GM23338 (cell line): ENCODE data around the gene DDTL. TPM values are rescaled to one million over a fixed set of nuclear protein-coding genes. Genes with fewer than 3 reads are reported as not detected.

ENCODE experiments used
- CREB1 ChIP-seq: fragments of 250-450 bp; sonication (Bioruptor Pico); IDR thresholded peaks from 2 replicates; pipeline ENCODE4 v1.5.0; 2020; ENCODE audit warnings: low read depth, mild to moderate bottlenecking, moderate library complexity
- EZH2phosphoT487 ChIP-seq: fragments of 200-600 bp; sonication (generic); IDR thresholded peaks from one replicate; pipeline ENCODE4 v1.8.1; 2018; ENCODE audit warnings: antibody characterized with exemption; ENCODE audit not compliant: unreplicated experiment
- JUNB ChIP-seq: IDR thresholded peaks from one replicate; pipeline ENCODE4 v1.6.1; 2016; ENCODE audit warnings: antibody characterized with exemption; ENCODE audit not compliant: unreplicated experiment
- NANOG ChIP-seq: IDR thresholded peaks from 2 replicates; pipeline ENCODE4 v1.6.1; 2016; ENCODE audit warnings: antibody characterized with exemption, borderline replicate concordance
- POLR2AphosphoS5 ChIP-seq: IDR thresholded peaks from 2 replicates; pipeline ENCODE4 v1.6.1; 2016; ENCODE audit warnings: antibody characterized with exemption, low read depth
- STAT1 ChIP-seq: IDR thresholded peaks from one replicate; pipeline ENCODE4 v1.6.1; 2016; ENCODE audit warnings: antibody characterized with exemption; ENCODE audit not compliant: unreplicated experiment
- ZNF331 ChIP-seq: fragments of 250-450 bp; sonication (Bioruptor Pico); IDR thresholded peaks from 2 replicates; pipeline ENCODE4 v1.5.0; 2020; ENCODE audit warnings: low read depth, mild to moderate bottlenecking, moderate library complexity
- polyA plus RNA-seq: library from polyadenylated mRNA; unstranded; fragments of >200 nt; fragmentation: Nextera tagmentation; extraction: Ambion mirVana; gene quantifications from 2 replicates; pipeline ENCODE4 v1.2.1, GENCODE V29; 2016
- total RNA-seq: library from RNA; depleted of rRNA; stranded (reverse); fragments of >200 nt; shearing (Covaris generic); gene quantifications from 2 replicates; pipeline ENCODE4 v1.2.3, GENCODE V29; 2014
- TF ChIP-seq, protein P1 (sequence below): fragments of 250-450 bp; sonication (Bioruptor Pico); IDR thresholded peaks from 2 replicates; pipeline ENCODE4 v1.5.0; 2020; ENCODE audit warnings: mild to moderate bottlenecking, moderate library complexity
- TF ChIP-seq, protein P2 (sequence below), 2 experiments: fragments of 200-600 bp in 1 of 2; sonication (generic) in 1 of 2; conservative IDR thresholded peaks; 2 replicates each; pipeline versions ENCODE4 v1.5.1 to v1.6.1; 2016 to 2017; ENCODE audit warnings: antibody characterized with exemption in 2 of 2, low read depth in 2 of 2, mild to moderate bottlenecking in 2 of 2, moderate library complexity in 1 of 2
- TF ChIP-seq, protein P3 (sequence below): IDR thresholded peaks from 2 replicates; pipeline ENCODE4 v1.6.1; 2016; ENCODE audit warnings: antibody characterized with exemption

Gene DDTL
- total and polyA plus RNA-seq, 2 experiments from 2014 or later, result 2.1 to 3.7 TPM

DNA sequence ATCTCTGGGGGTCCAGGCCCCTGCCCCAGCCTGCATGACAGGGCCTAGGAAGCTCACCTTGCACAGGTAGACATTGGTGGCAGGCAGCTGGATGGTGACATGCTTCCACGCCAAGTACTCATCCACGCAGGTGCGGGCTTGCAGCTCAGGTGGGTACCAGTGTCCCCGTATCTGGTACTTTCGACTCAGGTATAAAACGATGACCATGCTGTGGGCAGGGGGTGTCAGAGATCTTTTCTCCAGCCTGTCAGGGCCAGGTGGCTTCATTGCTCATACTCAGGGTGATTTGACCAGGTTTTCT is 40.2 kb downstream of the DDTL start (continued):
- TF ChIP-seq, protein P1, sequence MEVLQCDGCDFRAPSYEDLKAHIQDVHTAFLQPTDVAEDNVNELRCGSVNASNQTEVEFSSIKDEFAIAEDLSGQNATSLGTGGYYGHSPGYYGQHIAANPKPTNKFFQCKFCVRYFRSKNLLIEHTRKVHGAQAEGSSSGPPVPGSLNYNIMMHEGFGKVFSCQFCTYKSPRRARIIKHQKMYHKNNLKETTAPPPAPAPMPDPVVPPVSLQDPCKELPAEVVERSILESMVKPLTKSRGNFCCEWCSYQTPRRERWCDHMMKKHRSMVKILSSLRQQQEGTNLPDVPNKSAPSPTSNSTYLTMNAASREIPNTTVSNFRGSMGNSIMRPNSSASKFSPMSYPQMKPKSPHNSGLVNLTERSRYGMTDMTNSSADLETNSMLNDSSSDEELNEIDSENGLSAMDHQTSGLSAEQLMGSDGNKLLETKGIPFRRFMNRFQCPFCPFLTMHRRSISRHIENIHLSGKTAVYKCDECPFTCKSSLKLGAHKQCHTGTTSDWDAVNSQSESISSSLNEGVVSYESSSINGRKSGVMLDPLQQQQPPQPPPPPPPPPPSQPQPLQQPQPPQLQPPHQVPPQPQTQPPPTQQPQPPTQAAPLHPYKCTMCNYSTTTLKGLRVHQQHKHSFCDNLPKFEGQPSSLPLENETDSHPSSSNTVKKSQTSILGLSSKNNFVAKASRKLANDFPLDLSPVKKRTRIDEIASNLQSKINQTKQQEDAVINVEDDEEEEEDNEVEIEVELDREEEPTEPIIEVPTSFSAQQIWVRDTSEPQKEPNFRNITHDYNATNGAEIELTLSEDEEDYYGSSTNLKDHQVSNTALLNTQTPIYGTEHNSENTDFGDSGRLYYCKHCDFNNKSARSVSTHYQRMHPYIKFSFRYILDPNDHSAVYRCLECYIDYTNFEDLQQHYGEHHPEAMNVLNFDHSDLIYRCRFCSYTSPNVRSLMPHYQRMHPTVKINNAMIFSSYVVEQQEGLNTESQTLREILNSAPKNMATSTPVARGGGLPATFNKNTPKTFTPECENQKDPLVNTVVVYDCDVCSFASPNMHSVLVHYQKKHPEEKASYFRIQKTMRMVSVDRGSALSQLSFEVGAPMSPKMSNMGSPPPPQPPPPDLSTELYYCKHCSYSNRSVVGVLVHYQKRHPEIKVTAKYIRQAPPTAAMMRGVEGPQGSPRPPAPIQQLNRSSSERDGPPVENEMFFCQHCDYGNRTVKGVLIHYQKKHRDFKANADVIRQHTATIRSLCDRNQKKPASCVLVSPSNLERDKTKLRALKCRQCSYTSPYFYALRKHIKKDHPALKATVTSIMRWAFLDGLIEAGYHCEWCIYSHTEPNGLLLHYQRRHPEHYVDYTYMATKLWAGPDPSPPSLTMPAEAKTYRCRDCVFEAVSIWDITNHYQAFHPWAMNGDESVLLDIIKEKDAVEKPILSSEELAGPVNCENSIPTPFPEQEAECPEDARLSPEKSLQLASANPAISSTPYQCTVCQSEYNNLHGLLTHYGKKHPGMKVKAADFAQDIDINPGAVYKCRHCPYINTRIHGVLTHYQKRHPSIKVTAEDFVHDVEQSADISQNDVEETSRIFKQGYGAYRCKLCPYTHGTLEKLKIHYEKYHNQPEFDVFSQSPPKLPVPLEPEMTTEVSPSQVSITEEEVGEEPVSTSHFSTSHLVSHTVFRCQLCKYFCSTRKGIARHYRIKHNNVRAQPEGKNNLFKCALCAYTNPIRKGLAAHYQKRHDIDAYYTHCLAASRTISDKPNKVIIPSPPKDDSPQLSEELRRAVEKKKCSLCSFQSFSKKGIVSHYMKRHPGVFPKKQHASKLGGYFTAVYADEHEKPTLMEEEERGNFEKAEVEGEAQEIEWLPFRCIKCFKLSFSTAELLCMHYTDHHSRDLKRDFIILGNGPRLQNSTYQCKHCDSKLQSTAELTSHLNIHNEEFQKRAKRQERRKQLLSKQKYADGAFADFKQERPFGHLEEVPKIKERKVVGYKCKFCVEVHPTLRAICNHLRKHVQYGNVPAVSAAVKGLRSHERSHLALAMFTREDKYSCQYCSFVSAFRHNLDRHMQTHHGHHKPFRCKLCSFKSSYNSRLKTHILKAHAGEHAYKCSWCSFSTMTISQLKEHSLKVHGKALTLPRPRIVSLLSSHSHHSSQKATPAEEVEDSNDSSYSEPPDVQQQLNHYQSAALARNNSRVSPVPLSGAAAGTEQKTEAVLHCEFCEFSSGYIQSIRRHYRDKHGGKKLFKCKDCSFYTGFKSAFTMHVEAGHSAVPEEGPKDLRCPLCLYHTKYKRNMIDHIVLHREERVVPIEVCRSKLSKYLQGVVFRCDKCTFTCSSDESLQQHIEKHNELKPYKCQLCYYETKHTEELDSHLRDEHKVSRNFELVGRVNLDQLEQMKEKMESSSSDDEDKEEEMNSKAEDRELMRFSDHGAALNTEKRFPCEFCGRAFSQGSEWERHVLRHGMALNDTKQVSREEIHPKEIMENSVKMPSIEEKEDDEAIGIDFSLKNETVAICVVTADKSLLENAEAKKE (CRISPR knock-in tag), result no peak
- TF ChIP-seq EZH2phosphoT487 (no peak), STAT1 (no peak), CREB1 (no peak), POLR2AphosphoS5 (no peak), JUNB (no peak), NANOG (no peak), ZNF331 (CRISPR knock-in tag) (no peak)
- TF ChIP-seq, protein P2, sequence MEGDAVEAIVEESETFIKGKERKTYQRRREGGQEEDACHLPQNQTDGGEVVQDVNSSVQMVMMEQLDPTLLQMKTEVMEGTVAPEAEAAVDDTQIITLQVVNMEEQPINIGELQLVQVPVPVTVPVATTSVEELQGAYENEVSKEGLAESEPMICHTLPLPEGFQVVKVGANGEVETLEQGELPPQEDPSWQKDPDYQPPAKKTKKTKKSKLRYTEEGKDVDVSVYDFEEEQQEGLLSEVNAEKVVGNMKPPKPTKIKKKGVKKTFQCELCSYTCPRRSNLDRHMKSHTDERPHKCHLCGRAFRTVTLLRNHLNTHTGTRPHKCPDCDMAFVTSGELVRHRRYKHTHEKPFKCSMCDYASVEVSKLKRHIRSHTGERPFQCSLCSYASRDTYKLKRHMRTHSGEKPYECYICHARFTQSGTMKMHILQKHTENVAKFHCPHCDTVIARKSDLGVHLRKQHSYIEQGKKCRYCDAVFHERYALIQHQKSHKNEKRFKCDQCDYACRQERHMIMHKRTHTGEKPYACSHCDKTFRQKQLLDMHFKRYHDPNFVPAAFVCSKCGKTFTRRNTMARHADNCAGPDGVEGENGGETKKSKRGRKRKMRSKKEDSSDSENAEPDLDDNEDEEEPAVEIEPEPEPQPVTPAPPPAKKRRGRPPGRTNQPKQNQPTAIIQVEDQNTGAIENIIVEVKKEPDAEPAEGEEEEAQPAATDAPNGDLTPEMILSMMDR (conservative IDR thresholded peaks at IDR 0.05; ENCODE audit: low read depth in 2 of 2), result no peak
- TF ChIP-seq, protein P3, sequence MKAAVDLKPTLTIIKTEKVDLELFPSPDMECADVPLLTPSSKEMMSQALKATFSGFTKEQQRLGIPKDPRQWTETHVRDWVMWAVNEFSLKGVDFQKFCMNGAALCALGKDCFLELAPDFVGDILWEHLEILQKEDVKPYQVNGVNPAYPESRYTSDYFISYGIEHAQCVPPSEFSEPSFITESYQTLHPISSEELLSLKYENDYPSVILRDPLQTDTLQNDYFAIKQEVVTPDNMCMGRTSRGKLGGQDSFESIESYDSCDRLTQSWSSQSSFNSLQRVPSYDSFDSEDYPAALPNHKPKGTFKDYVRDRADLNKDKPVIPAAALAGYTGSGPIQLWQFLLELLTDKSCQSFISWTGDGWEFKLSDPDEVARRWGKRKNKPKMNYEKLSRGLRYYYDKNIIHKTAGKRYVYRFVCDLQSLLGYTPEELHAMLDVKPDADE, result no peak
